Measurements from ENCODE around the gene GAMT.
A peak's percentile ranks its signal among the peaks of the same experiment; 100 is the strongest.

Gene GAMT

GRCh38 chr19:1362387-1363257 lies 38.7 kb downstream of the GAMT start:
- no peak overlapping the region for H3K9ac ChIP-seq (ENCODE audit: low read length)
- peaks cover 79% of the 10 kb centered on the region for H3K36me3 ChIP-seq (ENCODE audit: control insufficient read depth, low read depth, low read length)

GRCh38 chr19:1361601-1362386 lies 39.5 kb downstream of the GAMT start:
- peaks cover 77% of the 10 kb centered on the region for H3K36me3 ChIP-seq (ENCODE audit: control insufficient read depth, low read depth, low read length)
- peaks cover 20% of the 10 kb centered on the region for H3K4me1 ChIP-seq (ENCODE audit: control insufficient read depth, low read depth, low read length)
- H3K9ac ChIP-seq (ENCODE audit: low read length): no peak overlapping the region

More at GRCh38 chr19:1362387-1363257, 38.7 kb downstream of the GAMT start:
- Histone ChIP-seq H3K27me3 (ENCODE audit: control insufficient read depth, insufficient read depth, low read length) (no peaks in the 10 kb centered on the region), H3K4me3 (ENCODE audit: low read length) (no peak overlapping the region), H3K27ac (ENCODE audit: low read length) (no peak overlapping the region), H3K4me1 (ENCODE audit: control insufficient read depth, low read depth, low read length) (peaks cover 12% of the 10 kb centered on the region), H3K9me3 (ENCODE audit: control insufficient read depth, low read depth, low read length) (no peaks in the 10 kb centered on the region)

GRCh38 chr19:1360818-1361461 lies 40.4 kb downstream of the GAMT start:
- Histone ChIP-seq H3K4me3 (ENCODE audit: low read length) (no peak overlapping the region), H3K36me3 (ENCODE audit: control insufficient read depth, low read depth, low read length) (peaks cover 69% of the 10 kb centered on the region), H3K27me3 (ENCODE audit: control insufficient read depth, insufficient read depth, low read length) (no peaks in the 10 kb centered on the region), H3K9me3 (ENCODE audit: control insufficient read depth, low read depth, low read length) (no peaks in the 10 kb centered on the region), H3K27ac (ENCODE audit: low read length) (no peak overlapping the region), H3K9ac (ENCODE audit: low read length) (no peak overlapping the region), H3K4me1 (ENCODE audit: control insufficient read depth, low read depth, low read length) (peaks cover 28% of the 10 kb centered on the region)

More at GRCh38 chr19:1361601-1362386, 39.5 kb downstream of the GAMT start:
- no peak overlapping the region for H3K4me3 ChIP-seq (ENCODE audit: low read length)
- no peaks in the 10 kb centered on the region for H3K9me3 ChIP-seq (ENCODE audit: control insufficient read depth, low read depth, low read length)
- H3K27me3 ChIP-seq (ENCODE audit: control insufficient read depth, insufficient read depth, low read length): no peaks in the 10 kb centered on the region
- H3K27ac ChIP-seq (ENCODE audit: low read length): no peak overlapping the region

- H3K27me3 ChIP-seq (ENCODE audit: control insufficient read depth, insufficient read depth, low read length): no peaks in the 10 kb centered on the region
- H3K4me1 ChIP-seq (ENCODE audit: control insufficient read depth, low read depth, low read length): peaks cover 33% of the 10 kb centered on the region
- no peak overlapping the region for H3K27ac ChIP-seq (ENCODE audit: low read length)
- no peaks in the 10 kb centered on the region for H3K9me3 ChIP-seq (ENCODE audit: control insufficient read depth, low read depth, low read length)
- peaks cover 64% of the 10 kb centered on the region for H3K36me3 ChIP-seq (ENCODE audit: control insufficient read depth, low read depth, low read length)
- no peak overlapping the region for H3K4me3 ChIP-seq (ENCODE audit: low read length)
- H3K9ac ChIP-seq (ENCODE audit: low read length): no peak overlapping the region
Measured at GRCh38 chr19:1360126-1360817, 41.1 kb downstream of the GAMT start.

- Histone ChIP-seq H3K9me3 (ENCODE audit: control insufficient read depth, low read depth, low read length) (no peaks in the 10 kb centered on the region), H3K4me1 (ENCODE audit: control insufficient read depth, low read depth, low read length) (peaks cover 33% of the 10 kb centered on the region), H3K4me3 (ENCODE audit: low read length) (peak overlapping the region; percentile 27), H3K36me3 (ENCODE audit: control insufficient read depth, low read depth, low read length) (peaks cover 47% of the 10 kb centered on the region), H3K27me3 (ENCODE audit: control insufficient read depth, insufficient read depth, low read length) (no peaks in the 10 kb centered on the region), H3K9ac (ENCODE audit: low read length) (no peak overlapping the region), H3K27ac (ENCODE audit: low read length) (no peak overlapping the region)
Measured at GRCh38 chr19:1357531-1358109, 43.7 kb downstream of the GAMT start.

GRCh38 chr19:1356508-1356865 lies 44.9 kb downstream of the GAMT start:
- Histone ChIP-seq H3K9me3 (ENCODE audit: control insufficient read depth, low read depth, low read length) (no peaks in the 10 kb centered on the region), H3K4me3 (ENCODE audit: low read length) (peak overlapping the region; percentile 54), H3K27me3 (ENCODE audit: control insufficient read depth, insufficient read depth, low read length) (no peaks in the 10 kb centered on the region), H3K36me3 (ENCODE audit: control insufficient read depth, low read depth, low read length) (peaks cover 39% of the 10 kb centered on the region), H3K4me1 (ENCODE audit: control insufficient read depth, low read depth, low read length) (peaks cover 33% of the 10 kb centered on the region), H3K9ac (ENCODE audit: low read length) (no peak overlapping the region), H3K27ac (ENCODE audit: low read length) (no peak overlapping the region)

GRCh38 chr19:1355568-1356507 lies 45.5 kb downstream of the GAMT start:
- peaks cover 34% of the 10 kb centered on the region for H3K36me3 ChIP-seq (ENCODE audit: control insufficient read depth, low read depth, low read length)
- no peak overlapping the region for H3K27ac ChIP-seq (ENCODE audit: low read length)
- H3K9ac ChIP-seq (ENCODE audit: low read length): peak overlapping the region; percentile 24
- H3K9me3 ChIP-seq (ENCODE audit: control insufficient read depth, low read depth, low read length): no peaks in the 10 kb centered on the region
- H3K4me3 ChIP-seq (ENCODE audit: low read length): peak overlapping the region; percentile 54
- H3K27me3 ChIP-seq (ENCODE audit: control insufficient read depth, insufficient read depth, low read length): no peaks in the 10 kb centered on the region
- H3K4me1 ChIP-seq (ENCODE audit: control insufficient read depth, low read depth, low read length): peaks cover 33% of the 10 kb centered on the region

GRCh38 chr19:1354970-1355567 lies 46.3 kb downstream of the GAMT start:
- Histone ChIP-seq H3K4me3 (ENCODE audit: low read length) (peak overlapping the region; percentile 54), H3K9me3 (ENCODE audit: control insufficient read depth, low read depth, low read length) (no peaks in the 10 kb centered on the region), H3K27me3 (ENCODE audit: control insufficient read depth, insufficient read depth, low read length) (no peaks in the 10 kb centered on the region), H3K36me3 (ENCODE audit: control insufficient read depth, low read depth, low read length) (peaks cover 29% of the 10 kb centered on the region), H3K4me1 (ENCODE audit: control insufficient read depth, low read depth, low read length) (peaks cover 33% of the 10 kb centered on the region), H3K9ac (ENCODE audit: low read length) (peak overlapping the region; percentile 24), H3K27ac (ENCODE audit: low read length) (no peak overlapping the region)

GRCh38 chr19:1353144-1353543 lies 48.2 kb downstream of the GAMT start:
- no peak overlapping the region for H3K4me3 ChIP-seq (ENCODE audit: low read length)
- no peaks in the 10 kb centered on the region for H3K27me3 ChIP-seq (ENCODE audit: control insufficient read depth, insufficient read depth, low read length)
- no peak overlapping the region for H3K27ac ChIP-seq (ENCODE audit: low read length)
- H3K36me3 ChIP-seq (ENCODE audit: control insufficient read depth, low read depth, low read length): peaks cover 10% of the 10 kb centered on the region
- no peak overlapping the region for H3K9ac ChIP-seq (ENCODE audit: low read length)
- no peaks in the 10 kb centered on the region for H3K9me3 ChIP-seq (ENCODE audit: control insufficient read depth, low read depth, low read length)
- H3K4me1 ChIP-seq (ENCODE audit: control insufficient read depth, low read depth, low read length): peaks cover 27% of the 10 kb centered on the region

- Histone ChIP-seq H3K9me3 (ENCODE audit: control insufficient read depth, low read depth, low read length) (no peaks in the 10 kb centered on the region), H3K4me3 (ENCODE audit: low read length) (no peak overlapping the region)
Measured at GRCh38 chr19:1351381-1351851, 49.9 kb downstream of the GAMT start.

More at GRCh38 chr19:1351381-1351851, 49.9 kb downstream of the GAMT start:
- no peaks in the 10 kb centered on the region for H3K36me3 ChIP-seq (ENCODE audit: control insufficient read depth, low read depth, low read length)
- H3K27me3 ChIP-seq (ENCODE audit: control insufficient read depth, insufficient read depth, low read length): no peaks in the 10 kb centered on the region
- no peak overlapping the region for H3K9ac ChIP-seq (ENCODE audit: low read length)
- H3K27ac ChIP-seq (ENCODE audit: low read length): no peak overlapping the region
- peaks cover 10% of the 10 kb centered on the region for H3K4me1 ChIP-seq (ENCODE audit: control insufficient read depth, low read depth, low read length)
